Dendritic cell treated with granulocyte-macrophage colony-stimulating factor and Interleukin-4, amounts not matched to agents 40 ng/mL and 50 ng/mL, for 4 days (primary cell): ENCODE measurements around the gene BTLA.
"Not testable (repeated sequence)": the region's sequence is repeated elsewhere in the genome, so short reads cannot be mapped to it uniquely, and the experiment has no call there.

Source experiments
- H3K27ac Mint-ChIP-seq: one replicate; pipeline ENCODE4 v1.8.0; 2022; ENCODE audit warnings: mild to moderate bottlenecking, mixed read lengths
- H3K27me3 Mint-ChIP-seq: one replicate; pipeline ENCODE4 v1.8.0; 2022; ENCODE audit warnings: mild to moderate bottlenecking, mixed read lengths
- H3K36me3 Mint-ChIP-seq: one replicate; pipeline ENCODE4 v1.8.0; 2022; ENCODE audit warnings: low read depth, mixed read lengths
- H3K4me1 Mint-ChIP-seq: one replicate; pipeline ENCODE4 v1.8.0; 2022; ENCODE audit warnings: low read depth, mixed read lengths
- H3K4me3 Mint-ChIP-seq: one replicate; pipeline ENCODE4 v1.8.0; 2022; ENCODE audit warnings: mild to moderate bottlenecking, moderate library complexity, mixed read lengths
- H3K9me3 Mint-ChIP-seq: one replicate; pipeline ENCODE4 v1.8.0; 2022; ENCODE audit warnings: mixed read lengths
- intact Hi-C: fragments of 100-400 bp; cut with micrococcal nuclease; formaldehyde crosslinking; loops from one replicate; pipeline ENCODE4 v1.15.0; 2022

The BTLA gene, protein sequence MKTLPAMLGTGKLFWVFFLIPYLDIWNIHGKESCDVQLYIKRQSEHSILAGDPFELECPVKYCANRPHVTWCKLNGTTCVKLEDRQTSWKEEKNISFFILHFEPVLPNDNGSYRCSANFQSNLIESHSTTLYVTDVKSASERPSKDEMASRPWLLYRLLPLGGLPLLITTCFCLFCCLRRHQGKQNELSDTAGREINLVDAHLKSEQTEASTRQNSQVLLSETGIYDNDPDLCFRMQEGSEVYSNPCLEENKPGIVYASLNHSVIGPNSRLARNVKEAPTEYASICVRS

DNA sequence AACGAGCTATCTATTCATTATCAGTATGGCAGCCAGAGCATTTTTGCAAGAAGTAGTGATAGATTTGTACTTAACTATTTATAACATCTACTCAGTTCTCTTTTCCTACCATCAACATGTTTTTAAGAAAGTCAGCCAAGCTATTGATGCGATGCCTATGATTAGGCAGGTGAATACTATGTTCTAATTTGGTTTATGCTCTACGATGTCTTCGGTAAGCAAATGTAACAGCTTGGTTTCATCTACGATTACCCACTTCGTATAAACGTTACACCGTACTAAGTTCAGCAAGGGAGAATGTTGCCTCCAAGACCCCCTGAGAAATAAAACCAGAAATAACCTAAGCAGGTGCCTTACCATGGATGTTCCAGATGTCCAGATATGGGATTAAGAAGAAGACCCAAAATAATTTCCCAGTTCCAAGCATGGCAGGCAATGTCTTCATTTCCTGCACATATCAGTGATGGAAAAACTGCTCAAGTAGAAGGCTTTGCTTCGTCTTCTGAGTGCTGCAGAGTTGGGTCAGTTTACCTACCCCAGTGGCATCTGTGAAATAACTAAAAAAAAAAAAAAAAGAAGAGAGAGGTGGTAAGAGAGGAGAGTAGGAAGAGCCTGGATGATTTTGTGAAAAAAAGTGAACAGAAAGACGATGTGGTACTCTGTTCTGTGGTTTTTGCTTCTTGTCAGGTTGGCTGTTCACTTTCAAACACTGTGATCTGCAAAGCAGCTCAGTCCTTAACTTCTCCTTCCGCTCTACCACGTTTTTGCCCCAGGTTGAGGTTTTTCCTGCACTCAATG, at the start of gene BTLA:
Gene BTLA (minus strand): TSS at position 559 of the 798 bp plus-strand sequence. CDS start 114 bp downstream, at position 445.
- H3K36me3 Mint-ChIP-seq: no peaks in the 10 kb centered on the region
- no peaks in the 10 kb centered on the region for H3K27me3 Mint-ChIP-seq
- H3K4me1 Mint-ChIP-seq: peaks cover 15% of the 10 kb centered on the region
- H3K4me3 Mint-ChIP-seq: no peak within 1 kb of the TSS
- no peak within 1 kb of the TSS for H3K27ac Mint-ChIP-seq
- no peaks in the 10 kb centered on the region for H3K9me3 Mint-ChIP-seq
- intact Hi-C loops: no loop called here

DNA sequence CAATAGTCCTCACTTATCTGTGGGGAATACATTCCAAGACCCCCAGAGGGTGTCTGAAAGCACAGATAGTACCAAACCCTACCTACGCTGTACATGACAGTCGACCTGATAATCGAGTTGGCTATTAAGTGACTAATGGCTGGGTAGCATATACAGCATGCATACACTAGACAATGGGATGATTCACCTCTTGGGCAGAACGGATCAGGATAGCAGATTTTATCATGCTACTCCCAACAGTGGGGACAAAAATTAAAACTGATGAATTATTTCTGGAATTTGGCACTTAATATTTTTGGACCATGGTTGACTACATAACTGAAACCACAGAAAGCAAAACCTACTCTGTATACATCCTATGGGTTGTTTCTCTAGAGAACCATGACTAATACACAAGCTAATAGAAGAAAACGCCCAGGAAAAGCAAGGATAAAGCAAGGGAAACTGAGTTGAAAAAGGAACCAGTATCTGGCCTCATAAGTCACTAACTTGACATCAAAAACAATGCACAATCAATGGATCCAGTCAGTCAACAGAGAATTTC, 47.0 kb upstream of the BTLA start:
- Mint-ChIP-seq H3K27ac (peak overlapping the region; percentile 39), H3K36me3 (peaks cover 68% of the 10 kb centered on the region)
- intact Hi-C loops: no loop called here

DNA sequence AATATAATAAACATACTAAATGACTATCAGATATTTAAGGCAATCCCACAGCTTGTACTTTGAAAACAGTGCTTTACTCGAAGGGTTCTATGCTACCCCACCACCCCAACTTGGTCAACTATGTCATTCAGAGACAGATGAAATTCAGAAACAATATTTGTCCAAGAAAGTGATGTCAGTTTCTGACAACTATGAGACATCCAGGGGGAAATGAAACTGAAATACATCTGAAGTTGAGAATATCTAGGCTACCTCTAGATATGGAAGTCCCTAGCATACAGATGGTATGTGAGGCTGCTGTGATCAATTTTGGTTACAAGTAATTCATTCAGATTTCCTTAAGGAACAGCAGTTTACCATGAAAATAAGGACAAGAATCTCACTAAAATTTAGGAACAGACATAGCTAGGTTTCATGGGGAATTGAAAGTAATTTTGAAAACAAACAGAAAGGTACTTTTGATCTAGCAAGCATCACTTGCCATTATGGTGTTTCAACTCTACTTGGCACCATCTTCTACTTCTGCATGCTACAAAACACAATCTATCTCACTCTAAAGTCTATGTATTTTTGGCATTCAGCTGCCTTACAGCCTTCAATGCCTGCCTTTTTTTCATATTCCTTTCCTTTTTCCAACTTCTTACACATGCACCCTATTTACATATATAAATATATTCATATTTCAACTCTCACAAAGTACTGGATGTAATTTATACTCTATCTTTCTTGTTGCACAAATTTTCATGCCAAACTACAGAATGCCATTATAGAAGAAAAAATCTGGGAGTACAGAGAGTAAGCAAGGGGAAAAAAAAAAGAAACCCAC, 40.8 kb upstream of the BTLA start:
- Mint-ChIP-seq H3K4me1 (peaks cover 14% of the 10 kb centered on the region), H3K36me3 (peaks cover 84% of the 10 kb centered on the region), H3K9me3 (no peaks in the 10 kb centered on the region), H3K27me3 (no peaks in the 10 kb centered on the region), H3K4me3 (no peak overlapping the region), H3K27ac (no peak overlapping the region)
- intact Hi-C loops: no loop called here

More for the DNA sequence above, 47.0 kb upstream of the BTLA start:
- H3K27me3 Mint-ChIP-seq: no peaks in the 10 kb centered on the region
- H3K4me3 Mint-ChIP-seq: no peak overlapping the region
- no peaks in the 10 kb centered on the region for H3K9me3 Mint-ChIP-seq
- peaks cover 11% of the 10 kb centered on the region for H3K4me1 Mint-ChIP-seq

DNA sequence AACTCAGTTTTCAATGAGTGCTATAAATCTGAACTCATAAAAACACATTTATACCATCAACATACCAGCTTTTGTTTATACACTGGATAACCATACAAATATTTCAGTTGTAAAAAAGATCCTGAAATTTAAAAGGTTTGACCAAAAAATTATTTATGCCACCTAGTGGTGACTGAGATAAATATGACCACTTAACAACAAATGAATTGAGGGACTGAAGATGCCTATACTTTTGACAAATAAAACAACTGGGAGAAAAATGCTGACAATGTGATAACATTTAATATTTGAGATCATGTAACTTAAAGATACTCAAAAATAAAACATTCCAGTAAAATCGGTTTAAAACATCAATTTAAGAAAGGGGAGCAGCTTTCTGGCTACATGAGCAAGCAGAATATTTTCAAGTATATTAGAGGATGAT, 32.1 kb upstream of the BTLA start:
- no peaks in the 10 kb centered on the region for H3K27me3 Mint-ChIP-seq
- H3K36me3 Mint-ChIP-seq: peaks cover 75% of the 10 kb centered on the region
- H3K27ac Mint-ChIP-seq: no peak overlapping the region
- H3K4me1 Mint-ChIP-seq: no peaks in the 10 kb centered on the region
- no peak overlapping the region for H3K4me3 Mint-ChIP-seq
- no peaks in the 10 kb centered on the region for H3K9me3 Mint-ChIP-seq
- intact Hi-C loops: loop anchor here (5.0 kb wide), 1 partner anchor 394 kb away; no protein-coding TSS in a partner anchor

DNA sequence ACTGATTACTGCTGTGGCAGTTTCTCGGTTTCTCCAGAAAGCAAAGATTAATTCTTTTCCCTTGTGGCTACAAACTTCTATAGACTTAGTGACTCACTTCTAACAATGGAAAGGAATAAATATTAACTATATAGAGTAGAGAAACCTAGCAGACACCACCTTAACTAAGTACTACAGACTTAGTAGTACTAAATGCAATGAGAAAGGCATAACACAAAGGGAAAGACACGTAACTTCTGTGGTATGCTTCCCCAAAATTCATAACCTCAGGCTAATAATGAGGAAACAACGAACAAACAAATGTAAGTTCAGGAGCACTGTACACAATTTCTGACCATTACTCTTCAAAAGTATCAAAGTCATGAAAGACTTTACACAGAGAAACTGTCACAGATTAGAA, 31.3 kb upstream of the BTLA start:
- H3K27ac Mint-ChIP-seq: no peak overlapping the region
- H3K27me3 Mint-ChIP-seq: no peaks in the 10 kb centered on the region
- H3K36me3 Mint-ChIP-seq: peaks cover 70% of the 10 kb centered on the region
- H3K9me3 Mint-ChIP-seq: no peaks in the 10 kb centered on the region
- no peak overlapping the region for H3K4me3 Mint-ChIP-seq
- no peaks in the 10 kb centered on the region for H3K4me1 Mint-ChIP-seq
- intact Hi-C loops: loop anchor here (5.0 kb wide), 1 partner anchor 393 kb away; no protein-coding TSS in a partner anchor

DNA sequence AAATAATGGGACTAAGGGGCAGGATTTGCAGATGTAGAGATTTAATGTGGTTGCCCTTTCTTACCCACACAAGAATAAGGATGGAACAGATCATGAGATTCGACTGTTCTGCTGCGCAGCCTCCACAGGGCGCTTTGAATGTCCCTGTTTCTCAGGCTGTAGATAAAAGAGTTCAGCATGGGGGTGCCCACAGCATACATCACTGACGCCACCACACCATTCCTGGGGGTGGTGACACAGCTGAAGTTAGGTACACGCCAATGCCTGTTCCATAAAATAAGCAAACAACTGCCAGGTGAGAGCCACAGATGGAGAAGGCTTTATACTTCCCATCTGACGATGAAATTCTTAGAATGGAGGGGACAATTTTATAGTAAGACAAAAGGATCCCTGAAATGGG, 24.9 kb upstream of the BTLA start:
- H3K27me3 Mint-ChIP-seq, H3K4me3 Mint-ChIP-seq, H3K27ac Mint-ChIP-seq, H3K4me1 Mint-ChIP-seq, intact Hi-C loops, H3K9me3 Mint-ChIP-seq: not testable (repeated sequence)
- peaks cover 61% of the 10 kb centered on the region for H3K36me3 Mint-ChIP-seq

DNA sequence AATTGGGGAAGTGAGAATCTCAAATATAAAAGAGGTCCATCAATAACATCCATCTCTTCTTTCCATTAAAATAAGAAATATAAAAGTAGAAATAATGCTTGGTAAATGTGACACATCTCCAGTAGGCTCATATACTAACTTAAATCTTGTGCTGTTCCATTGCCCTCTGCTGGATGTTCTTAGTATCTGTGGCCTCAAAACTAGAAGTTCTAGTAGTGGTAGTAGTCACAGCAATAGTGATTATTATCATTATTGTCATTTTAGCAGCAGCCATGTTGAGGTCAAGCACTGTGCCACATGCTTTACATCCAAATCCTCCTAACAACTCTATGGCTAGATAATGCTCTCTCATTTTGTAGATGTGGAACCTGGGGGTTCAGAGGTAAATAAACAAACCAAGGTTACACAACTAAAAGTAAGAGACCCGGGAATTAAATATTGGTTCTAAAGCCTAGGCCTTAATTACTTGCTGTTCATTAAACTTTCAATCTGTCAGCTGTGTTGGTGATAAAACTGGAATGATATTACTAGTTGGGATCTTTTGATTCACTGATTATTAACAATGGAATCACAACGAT, 20.2 kb upstream of the BTLA start:
- Mint-ChIP-seq H3K9me3 (no peaks in the 10 kb centered on the region), H3K36me3 (peaks cover 32% of the 10 kb centered on the region), H3K27me3 (no peaks in the 10 kb centered on the region), H3K27ac (no peak overlapping the region), H3K4me1 (peaks cover 5% of the 10 kb centered on the region), H3K4me3 (no peak overlapping the region)
- intact Hi-C loops: loop anchor here (1.0 to 5.0 kb wide), 4 partner anchors 192 to 407 kb away; no protein-coding TSS in a partner anchor

DNA sequence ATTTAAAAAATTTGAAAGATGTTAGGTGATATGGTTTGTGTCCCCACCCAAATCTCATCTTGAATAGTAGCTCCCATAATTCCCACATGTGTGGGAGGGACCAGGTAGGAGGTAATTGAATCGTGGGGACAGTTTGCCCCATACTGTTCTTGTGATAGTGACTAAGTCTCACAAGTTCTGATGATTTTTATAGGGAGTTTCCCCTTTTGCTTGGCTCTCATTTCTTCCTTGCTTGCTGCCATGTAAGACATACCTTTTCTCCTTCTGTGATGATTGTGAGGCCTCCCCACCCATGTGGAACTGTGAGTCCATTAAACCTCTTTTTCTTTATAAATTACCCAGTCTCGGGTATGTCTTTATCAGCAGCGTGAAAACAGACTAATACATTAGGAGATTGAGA, 19.7 kb upstream of the BTLA start:
- H3K27ac Mint-ChIP-seq, H3K4me3 Mint-ChIP-seq, H3K27me3 Mint-ChIP-seq, H3K9me3 Mint-ChIP-seq, H3K4me1 Mint-ChIP-seq: not testable (repeated sequence)
- H3K36me3 Mint-ChIP-seq: peaks cover 27% of the 10 kb centered on the region
- intact Hi-C loops: loop anchor here (1.0 to 5.0 kb wide), 4 partner anchors 192 to 407 kb away; no protein-coding TSS in a partner anchor

DNA sequence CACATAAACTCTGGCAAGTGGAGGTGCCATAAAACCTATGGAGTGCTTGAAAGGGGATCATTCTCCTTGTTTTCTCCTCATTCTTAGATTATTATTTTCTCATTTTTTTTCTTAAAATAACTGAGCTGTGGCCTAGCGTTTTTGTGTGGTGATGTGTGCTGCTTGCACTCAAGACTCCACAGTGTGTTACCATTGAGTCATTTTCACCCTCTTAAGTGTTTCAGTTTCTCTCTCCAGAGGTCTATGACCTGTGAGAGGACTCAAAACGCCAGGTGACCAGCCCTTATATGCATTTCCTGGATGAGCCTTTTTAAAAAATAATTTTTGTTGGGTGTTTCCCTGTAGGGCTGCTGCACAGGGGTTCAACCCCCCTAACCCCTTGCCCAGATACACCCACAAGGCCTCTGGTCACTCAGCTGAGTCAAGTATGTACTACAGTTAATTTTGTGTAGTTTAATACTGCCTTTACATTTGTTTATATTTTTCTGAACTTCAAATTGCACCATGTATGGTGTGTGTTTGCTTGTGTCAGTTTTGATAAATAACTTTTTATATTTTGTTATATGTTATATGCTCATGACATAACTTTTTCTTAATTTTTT, 15.4 kb upstream of the BTLA start:
- Mint-ChIP-seq H3K27ac (no peak overlapping the region), H3K4me3 (no peak overlapping the region), H3K4me1 (peaks cover 5% of the 10 kb centered on the region), H3K27me3 (no peaks in the 10 kb centered on the region), H3K9me3 (peaks cover 8% of the 10 kb centered on the region), H3K36me3 (peaks cover 5% of the 10 kb centered on the region)
- intact Hi-C loops: loop anchor here (5.0 kb wide), 2 partner anchors 377 to 402 kb away; no protein-coding TSS in a partner anchor

DNA sequence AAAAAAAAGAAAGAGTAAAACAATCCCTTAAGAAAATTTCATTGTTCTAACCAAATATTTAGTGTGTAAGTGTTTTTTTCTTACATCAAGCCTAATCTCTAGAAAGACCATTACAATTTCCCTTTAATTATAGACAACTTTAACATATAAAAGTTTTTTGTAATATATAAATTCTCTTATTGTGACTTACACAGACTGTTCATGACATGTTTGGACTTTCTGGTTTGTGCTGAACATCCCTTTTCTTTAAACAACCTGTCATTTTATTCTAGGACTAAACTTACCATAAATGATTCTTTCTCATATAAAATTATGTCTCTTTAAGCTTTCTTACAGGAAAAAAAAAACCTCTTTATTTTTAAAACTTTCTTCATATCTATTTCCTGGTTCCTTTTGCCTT, 13.0 kb upstream of the BTLA start:
- H3K36me3 Mint-ChIP-seq: peaks cover 5% of the 10 kb centered on the region
- intact Hi-C loops: no loop called here
- no peak overlapping the region for H3K27ac Mint-ChIP-seq
- H3K27me3 Mint-ChIP-seq: no peaks in the 10 kb centered on the region
- no peak overlapping the region for H3K4me3 Mint-ChIP-seq
- peaks cover 5% of the 10 kb centered on the region for H3K4me1 Mint-ChIP-seq
- H3K9me3 Mint-ChIP-seq: peaks cover 8% of the 10 kb centered on the region

DNA sequence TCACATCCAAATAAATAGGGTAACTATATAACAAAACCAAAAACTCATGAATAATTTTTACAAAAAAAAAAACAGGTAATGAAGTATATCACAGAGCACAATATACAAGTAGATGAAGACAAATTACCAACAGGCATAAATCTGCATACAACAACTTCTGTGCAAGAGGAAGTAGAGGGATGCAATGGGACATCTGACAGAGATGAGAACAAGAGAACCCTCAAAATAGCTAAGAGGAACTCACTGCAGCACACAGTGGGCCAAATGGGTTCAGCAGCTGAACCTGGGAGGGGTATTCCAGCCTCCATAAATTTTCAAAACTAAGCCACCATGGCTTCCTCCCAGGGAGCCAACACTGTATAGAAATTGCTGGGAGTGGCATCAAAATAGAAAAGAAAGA, 9.6 kb upstream of the BTLA start:
- peaks cover 5% of the 10 kb centered on the region for H3K36me3 Mint-ChIP-seq
- H3K4me3 Mint-ChIP-seq: no peak overlapping the region
- peaks cover 8% of the 10 kb centered on the region for H3K9me3 Mint-ChIP-seq
- peaks cover 12% of the 10 kb centered on the region for H3K4me1 Mint-ChIP-seq
- H3K27me3 Mint-ChIP-seq: no peaks in the 10 kb centered on the region
- no peak overlapping the region for H3K27ac Mint-ChIP-seq
- intact Hi-C loops: no loop called here

DNA sequence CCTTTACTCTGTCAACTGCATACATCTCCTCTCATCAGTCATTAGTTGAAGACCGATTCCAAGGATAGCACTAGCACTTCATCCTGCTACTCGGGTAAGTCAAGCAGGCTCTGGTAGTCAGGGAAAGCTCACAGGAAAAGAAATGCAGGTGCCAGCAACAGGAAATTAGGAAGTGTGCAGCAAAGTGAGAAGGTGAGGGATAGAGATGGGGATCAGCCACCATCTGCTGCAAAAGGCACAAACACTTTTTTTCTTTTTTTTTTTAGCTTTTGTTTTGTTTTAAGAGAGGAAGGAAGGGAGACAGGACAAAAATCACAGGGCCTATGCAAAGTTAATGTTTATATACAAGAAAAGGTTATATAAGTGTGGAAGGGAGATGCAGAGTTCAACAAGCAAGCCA, 9.0 kb upstream of the BTLA start:
- peaks cover 8% of the 10 kb centered on the region for H3K9me3 Mint-ChIP-seq
- no peaks in the 10 kb centered on the region for H3K27me3 Mint-ChIP-seq
- peaks cover 17% of the 10 kb centered on the region for H3K4me1 Mint-ChIP-seq
- intact Hi-C loops: no loop called here
- no peak overlapping the region for H3K4me3 Mint-ChIP-seq
- no peak overlapping the region for H3K27ac Mint-ChIP-seq
- H3K36me3 Mint-ChIP-seq: peaks cover 5% of the 10 kb centered on the region

DNA sequence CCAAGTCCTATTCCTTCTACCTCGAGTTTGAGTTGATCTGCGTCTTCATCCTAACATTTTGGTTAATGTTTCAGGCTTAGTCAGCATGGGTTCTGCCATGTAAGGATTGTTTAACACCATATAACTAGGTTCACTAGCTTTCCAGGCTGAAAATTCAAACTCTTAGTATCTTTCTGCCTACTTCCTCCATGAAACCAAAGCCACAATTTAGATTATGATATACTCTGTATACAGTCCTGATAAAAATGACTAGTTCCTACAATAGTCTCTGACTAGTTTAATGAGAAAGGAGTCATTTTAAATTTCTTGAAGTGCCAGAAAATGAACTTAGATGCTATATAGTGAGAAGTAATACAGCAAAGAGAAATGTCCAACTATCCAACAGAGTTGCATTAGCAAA, 6.6 kb upstream of the BTLA start:
- Mint-ChIP-seq H3K27ac (no peak overlapping the region), H3K9me3 (no peaks in the 10 kb centered on the region), H3K4me3 (no peak overlapping the region), H3K36me3 (no peaks in the 10 kb centered on the region), H3K27me3 (no peaks in the 10 kb centered on the region), H3K4me1 (peaks cover 17% of the 10 kb centered on the region)
- intact Hi-C loops: no loop called here
